Stimulated activated naive CD8-positive, alpha-beta T cell treated with anti-CD3 and anti-CD28 coated beads, Interleukin-15, Interleukin-2, amounts not matched to agents 100 U/mL and 50 U/mL, for 24 hours (primary cell): Measurements from ENCODE around the gene DIS3L2.
"Not testable (repeated sequence)": the region's sequence is repeated elsewhere in the genome, so short reads cannot be mapped to it uniquely, and the experiment has no call there.

Experiments used
- ATAC-seq: fragments of 150-1000 bp; cut with Tn5 transposase; one replicate; pipeline ENCODE4 v1.10.0; 2021
- DNase-seq: peaks from one replicate; pipeline ENCODE4 v3.0.0; 2021

The DIS3L2 gene

GRCh38 chr2:232058063-232058877 is 96.8 kb downstream of the DIS3L2 start:
- ATAC-seq = peak; percentile 79
- no peak for DNase-seq

GRCh38 chr2:232058931-232059330 is 97.4 kb downstream of the DIS3L2 start:
- ATAC-seq (no peak), DNase-seq (no peak)

GRCh38 chr2:232061265-232061664 is 99.8 kb downstream of the DIS3L2 start:
- ATAC-seq = no peak
- DNase-seq = no peak

GRCh38 chr2:232073026-232073425 is 111.5 kb downstream of the DIS3L2 start:
- no peak for ATAC-seq
- DNase-seq = no peak

- ATAC-seq (no peak), DNase-seq (no peak)
Observed at GRCh38 chr2:232073699-232074098, 112.2 kb downstream of the DIS3L2 start.

GRCh38 chr2:232075080-232075479 is 113.6 kb downstream of the DIS3L2 start:
- DNase-seq (no peak), ATAC-seq (no peak)

GRCh38 chr2:232075859-232076258 is 114.3 kb downstream of the DIS3L2 start:
- ATAC-seq = peak; percentile 59
- DNase-seq = no peak

- no peak for ATAC-seq
- DNase-seq = no peak
Observed at GRCh38 chr2:232076272-232076671, 114.8 kb downstream of the DIS3L2 start.

- ATAC-seq (no peak), DNase-seq (no peak)
Observed at GRCh38 chr2:232076736-232077135, 115.2 kb downstream of the DIS3L2 start.

- ATAC-seq = no peak
- no peak for DNase-seq
Observed at GRCh38 chr2:232085164-232085563, 123.7 kb downstream of the DIS3L2 start.

GRCh38 chr2:232085826-232086425 is 124.4 kb downstream of the DIS3L2 start:
- DNase-seq (no peak), ATAC-seq (no peak)

GRCh38 chr2:232088771-232089170 is 127.3 kb downstream of the DIS3L2 start:
- no peak for DNase-seq
- ATAC-seq = no peak

- DNase-seq (no peak), ATAC-seq (no peak)
Observed at GRCh38 chr2:232094201-232094600, 132.7 kb downstream of the DIS3L2 start.

- DNase-seq (no peak), ATAC-seq (no peak)
Observed at GRCh38 chr2:232094883-232095282, 133.4 kb downstream of the DIS3L2 start.

GRCh38 chr2:232097260-232097659 is 135.7 kb downstream of the DIS3L2 start:
- DNase-seq (no peak), ATAC-seq (no peak)

- no peak for ATAC-seq
- no peak for DNase-seq
Observed at GRCh38 chr2:232097758-232098157, 136.2 kb downstream of the DIS3L2 start.

- ATAC-seq (no peak), DNase-seq (no peak)
Observed at GRCh38 chr2:232102380-232102779, 140.9 kb downstream of the DIS3L2 start.

GRCh38 chr2:232103140-232103737 is 141.7 kb downstream of the DIS3L2 start:
- no peak for ATAC-seq
- no peak for DNase-seq

GRCh38 chr2:232104076-232104646 is 142.6 kb downstream of the DIS3L2 start:
- no peak for DNase-seq
- no peak for ATAC-seq

- ATAC-seq = no peak
- DNase-seq = no peak
Observed at GRCh38 chr2:232111551-232111950, 150.0 kb downstream of the DIS3L2 start.

- no peak for ATAC-seq
- DNase-seq = no peak
Observed at GRCh38 chr2:232113821-232114220, 152.3 kb downstream of the DIS3L2 start.

- DNase-seq, ATAC-seq: not testable (repeated sequence)
Observed at GRCh38 chr2:232115728-232116361, 154.3 kb downstream of the DIS3L2 start.

- no peak for DNase-seq
Observed at GRCh38 chr2:232116852-232117251, 155.3 kb downstream of the DIS3L2 start.

More at GRCh38 chr2:232116852-232117251, 155.3 kb downstream of the DIS3L2 start:
- ATAC-seq = no peak
